CD14-positive monocyte (primary cell): Measurements from ENCODE around the gene SPN. TPM values are rescaled to one million over a fixed set of nuclear protein-coding genes. Genes with fewer than 3 reads are reported as not detected.
A peak's percentile ranks its signal among the peaks of the same experiment; 100 is the strongest.

Experiments used
- DNase-seq, 3 donors: peaks; one replicate each; pipeline ENCODE4 v3.0.0-alpha.2; 2011 to 2022
- H2AFZ ChIP-seq: 2 replicates; pipeline ENCODE4 v1.6.0; 2012; ENCODE audit warnings: mild to moderate bottlenecking, low read depth, low read length, inconsistent platforms; ENCODE audit not compliant: insufficient read depth, poor library complexity, severe bottlenecking
- H3K27ac ChIP-seq, 2 donors: 1 replicate in 1 of 2; 2 replicates in 1 of 2; pipeline ENCODE4 v1.5.1; 2012 to 2013; ENCODE audit warnings: low read length in 2 of 2, control low read depth in 1 of 2, inconsistent platforms in 1 of 2, low read depth in 1 of 2, mild to moderate bottlenecking in 1 of 2
- H3K27me3 ChIP-seq, 2 donors: one replicate each; pipeline versions ENCODE4 v1.6.0 to v1.6.1; 2011 to 2013; ENCODE audit warnings: low read length in 2 of 2; ENCODE audit not compliant: control insufficient read depth in 2 of 2, insufficient read depth in 2 of 2
- H3K36me3 ChIP-seq, 2 donors: replicated peaks in 1 of 2; 1 replicate in 1 of 2; 2 replicates in 1 of 2; pipeline versions ENCODE4 v1.5.1 to v1.6.1; 2012 to 2013; ENCODE audit warnings: low read length in 2 of 2, control low read depth in 1 of 2, inconsistent platforms in 1 of 2, mild to moderate bottlenecking in 1 of 2; ENCODE audit not compliant: insufficient read depth in 2 of 2, control insufficient read depth in 1 of 2
- H3K4me1 ChIP-seq, 2 donors: 1 replicate in 1 of 2; 2 replicates in 1 of 2; pipeline versions ENCODE4 v1.5.1 to v1.6.1; 2012 to 2013; ENCODE audit warnings: low read length in 2 of 2, control low read depth in 1 of 2, inconsistent platforms in 1 of 2, mild to moderate bottlenecking in 1 of 2, moderate library complexity in 1 of 2; ENCODE audit not compliant: insufficient read depth in 2 of 2, control insufficient read depth in 1 of 2
- H3K4me2 ChIP-seq: replicated peaks from 2 replicates; pipeline ENCODE3; 2012; ENCODE audit warnings: low read length, moderate library complexity, mild to moderate bottlenecking; ENCODE audit not compliant: poor library complexity, severe bottlenecking; ENCODE audit errors: extremely low read depth
- H3K4me3 ChIP-seq, 3 experiments: fragments of 200-600 bp in 1 of 3; sonication (generic) in 1 of 3; replicated peaks in 1 of 3; 1 replicate in 2 of 3; 2 replicates in 1 of 3; pipeline ENCODE4 v1.5.1; 2011 to 2013; ENCODE audit warnings: low read length in 3 of 3, mild to moderate bottlenecking in 3 of 3, control low read depth in 2 of 3, low read depth in 2 of 3, inconsistent platforms in 1 of 3, moderate library complexity in 1 of 3
- H3K79me2 ChIP-seq: 2 replicates; pipeline ENCODE4 v1.6.0; 2012; ENCODE audit warnings: mild to moderate bottlenecking, control low read depth, inconsistent platforms, low read length, moderate library complexity; ENCODE audit not compliant: insufficient read depth
- H3K9ac ChIP-seq: 2 replicates; pipeline ENCODE4 v1.6.0; 2017; ENCODE audit warnings: low read length, mild to moderate bottlenecking; ENCODE audit not compliant: insufficient read depth, poor library complexity, severe bottlenecking
- H3K9me3 ChIP-seq, 2 donors: replicated peaks in 1 of 2; 1 replicate in 1 of 2; 2 replicates in 1 of 2; pipeline versions ENCODE4 v1.5.1 to v1.6.1; 2012 to 2013; ENCODE audit warnings: low read length in 2 of 2, control low read depth in 1 of 2; ENCODE audit not compliant: control insufficient read depth in 1 of 2, insufficient read depth in 1 of 2
- H4K20me1 ChIP-seq: 2 replicates; pipeline ENCODE4 v1.6.0; 2012; ENCODE audit warnings: mild to moderate bottlenecking, low read length, control low read depth, moderate library complexity; ENCODE audit not compliant: insufficient read depth
- H3K27ac Mint-ChIP-seq, 7 donors: one replicate each; pipeline ENCODE4 v1.8.0; 2020; ENCODE audit warnings: mild to moderate bottlenecking in 7 of 7, mixed read lengths in 7 of 7, moderate library complexity in 6 of 7, inconsistent platforms in 2 of 7
- H3K27me3 Mint-ChIP-seq, 3 donors: one replicate each; pipeline ENCODE4 v1.8.0; 2021 to 2022; ENCODE audit warnings: low read depth in 3 of 3, mild to moderate bottlenecking in 3 of 3, mixed read lengths in 3 of 3, moderate library complexity in 3 of 3, inconsistent platforms in 1 of 3
- H3K36me3 Mint-ChIP-seq, 2 donors: one replicate each; pipeline ENCODE4 v1.8.0; 2020; ENCODE audit warnings: mixed read lengths in 2 of 2, inconsistent platforms in 1 of 2, mild to moderate bottlenecking in 1 of 2
- H3K4me1 Mint-ChIP-seq: one replicate; pipeline ENCODE4 v1.8.0; 2020; ENCODE audit warnings: mild to moderate bottlenecking, mixed read lengths
- H3K4me3 Mint-ChIP-seq, 2 donors: one replicate each; pipeline ENCODE4 v1.8.0; 2020; ENCODE audit warnings: mild to moderate bottlenecking in 2 of 2, mixed read lengths in 2 of 2, moderate library complexity in 1 of 2
- H3K9me3 Mint-ChIP-seq, 7 donors: one replicate each; pipeline ENCODE4 v1.8.0; 2020 to 2022; ENCODE audit warnings: mixed read lengths in 7 of 7, mild to moderate bottlenecking in 6 of 7, moderate library complexity in 6 of 7, inconsistent platforms in 2 of 7
- WGBS: methylation state at CpG from one replicate; pipeline ENCODE4 v1.1.5; 2013; ENCODE audit warnings: missing lambda C conversion rate; ENCODE audit not compliant: insufficient coverage; 5-methylcytosine and 5-hydroxymethylcytosine counted together
- intact Hi-C, 2 donors: fragments of 100-400 bp; cut with micrococcal nuclease; formaldehyde crosslinking; loops; one replicate each; pipeline versions ENCODE4 v1.15.0 to v1.15.1; 2023
- polyA plus RNA-seq, 3 donors: library from polyadenylated mRNA; depleted of rRNA in 1 of 3; unstranded in 2 of 3; stranded (reverse) in 1 of 3; fragments of 300-500 nt in 2 of 3; fragments of >200 nt in 1 of 3; fragmentation: Illumina TruSeq in 2 of 3; gene quantifications; 1 replicate in 2 of 3; 2 replicates in 1 of 3; pipeline ENCODE4 v1.2.3, GENCODE V29; 2012 to 2021
- TF ChIP-seq, protein P1 (sequence below): fragments of 200-600 bp; IDR thresholded peaks from one replicate; pipeline ENCODE4 v1.8.0; 2022; ENCODE audit warnings: antibody characterized with exemption, mild to moderate bottlenecking

Gene SPN
- polyA plus RNA-seq, 3 donors, result 42.4 to 71.0 (median 46.6) TPM

GRCh38 chr16:29686740-29687332 lies 23.8 kb downstream of the SPN start:
- H3K27ac Mint-ChIP-seq, result peak overlapping the region in 2 of 7 donors; percentile 0 to 77
- H2AFZ ChIP-seq, result no peak overlapping the region
- WGBS, result 28% methylated on average over 9 of the region's 9 CpGs

GRCh38 chr16:29687755-29688154 lies 24.7 kb downstream of the SPN start:
- Histone ChIP-seq H2AFZ (no peak overlapping the region), H3K4me1 (peaks cover 18 to 19% of the 10 kb centered on the region in 2 donors), H3K4me3 (no peak overlapping the region), H3K27ac (no peak overlapping the region), H4K20me1 (no peaks in the 10 kb centered on the region), H3K9ac (no peak overlapping the region), H3K9me3 (no peaks in the 10 kb centered on the region), H3K79me2 (no peaks in the 10 kb centered on the region), H3K27me3 (no peaks in the 10 kb centered on the region), H3K4me2 (no peak overlapping the region), H3K36me3 (no peaks in the 10 kb centered on the region)
- TF ChIP-seq, protein P1, sequence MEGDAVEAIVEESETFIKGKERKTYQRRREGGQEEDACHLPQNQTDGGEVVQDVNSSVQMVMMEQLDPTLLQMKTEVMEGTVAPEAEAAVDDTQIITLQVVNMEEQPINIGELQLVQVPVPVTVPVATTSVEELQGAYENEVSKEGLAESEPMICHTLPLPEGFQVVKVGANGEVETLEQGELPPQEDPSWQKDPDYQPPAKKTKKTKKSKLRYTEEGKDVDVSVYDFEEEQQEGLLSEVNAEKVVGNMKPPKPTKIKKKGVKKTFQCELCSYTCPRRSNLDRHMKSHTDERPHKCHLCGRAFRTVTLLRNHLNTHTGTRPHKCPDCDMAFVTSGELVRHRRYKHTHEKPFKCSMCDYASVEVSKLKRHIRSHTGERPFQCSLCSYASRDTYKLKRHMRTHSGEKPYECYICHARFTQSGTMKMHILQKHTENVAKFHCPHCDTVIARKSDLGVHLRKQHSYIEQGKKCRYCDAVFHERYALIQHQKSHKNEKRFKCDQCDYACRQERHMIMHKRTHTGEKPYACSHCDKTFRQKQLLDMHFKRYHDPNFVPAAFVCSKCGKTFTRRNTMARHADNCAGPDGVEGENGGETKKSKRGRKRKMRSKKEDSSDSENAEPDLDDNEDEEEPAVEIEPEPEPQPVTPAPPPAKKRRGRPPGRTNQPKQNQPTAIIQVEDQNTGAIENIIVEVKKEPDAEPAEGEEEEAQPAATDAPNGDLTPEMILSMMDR, result no peak
- DNase-seq, result no peak
- Mint-ChIP-seq H3K4me1 (peaks cover 22% of the 10 kb centered on the region), H3K4me3 (no peak overlapping the region), H3K27me3 (peaks cover 0 to 8% (median 4%) of the 10 kb centered on the region in 3 donors), H3K36me3 (no peaks in the 10 kb centered on the region), H3K27ac (no peak overlapping the region), H3K9me3 (no peaks in the 10 kb centered on the region)
- intact Hi-C loops, result loop anchor here in 1 of 2 donors (5.0 kb wide), 1 partner anchor 45 kb away; no protein-coding TSS in a partner anchor
- WGBS, result 83% methylated on average over 1 of the region's 2 CpGs

More at GRCh38 chr16:29686740-29687332, 23.8 kb downstream of the SPN start:
- Histone ChIP-seq H3K27me3 (no peaks in the 10 kb centered on the region), H3K36me3 (no peaks in the 10 kb centered on the region), H3K9me3 (no peaks in the 10 kb centered on the region), H3K4me1 (peaks cover 17 to 18% of the 10 kb centered on the region in 2 donors), H3K4me2 (peak overlapping the region; percentile 15), H3K9ac (no peak overlapping the region), H3K4me3 (no peak overlapping the region), H3K79me2 (no peaks in the 10 kb centered on the region), H3K27ac (no peak overlapping the region), H4K20me1 (no peaks in the 10 kb centered on the region)
- intact Hi-C loops, result loop anchor here in 1 of 2 donors (5.0 kb wide), 1 partner anchor 45 kb away; no protein-coding TSS in a partner anchor
- TF ChIP-seq, protein P1, result no peak
- H3K27me3 Mint-ChIP-seq, result peaks cover 0 to 8% (median 4%) of the 10 kb centered on the region in 3 donors
- H3K4me1 Mint-ChIP-seq, result peaks cover 21% of the 10 kb centered on the region
- no peaks in the 10 kb centered on the region for H3K9me3 Mint-ChIP-seq
- peak in 2 of 3 donors; percentile 47 to 59 for DNase-seq
- peak overlapping the region in 1 of 2 donors; percentile 57 for H3K4me3 Mint-ChIP-seq
- H3K36me3 Mint-ChIP-seq, result no peaks in the 10 kb centered on the region
